Right lobe of liver (tissue), 4 donors: ENCODE measurements around the gene B3GLCT.

ENCODE experiments used
- POLR2A ChIP-seq: fragments of 450-650 bp; IDR thresholded peaks from one replicate; pipeline ENCODE4 v1.6.1; 2017; ENCODE audit warnings: antibody characterized with exemption, mild to moderate bottlenecking
- TF ChIP-seq, protein P1 (sequence below), 4 donors: fragments of 200-600 bp in 3 of 4; fragments of 450-650 bp in 1 of 4; IDR thresholded peaks; one replicate each; pipeline versions ENCODE4 v1.5.1 to v1.8.0; 2016 to 2022; ENCODE audit warnings: antibody characterized with exemption in 4 of 4, mild to moderate bottlenecking in 2 of 4
- donor health status: DM: no; HTN: no; CAD: no.
- donor health status: DM: no; HTN: no; CAD: no.
- donor health status: DM: no; HTN: yes; CAD: no.

DNA sequence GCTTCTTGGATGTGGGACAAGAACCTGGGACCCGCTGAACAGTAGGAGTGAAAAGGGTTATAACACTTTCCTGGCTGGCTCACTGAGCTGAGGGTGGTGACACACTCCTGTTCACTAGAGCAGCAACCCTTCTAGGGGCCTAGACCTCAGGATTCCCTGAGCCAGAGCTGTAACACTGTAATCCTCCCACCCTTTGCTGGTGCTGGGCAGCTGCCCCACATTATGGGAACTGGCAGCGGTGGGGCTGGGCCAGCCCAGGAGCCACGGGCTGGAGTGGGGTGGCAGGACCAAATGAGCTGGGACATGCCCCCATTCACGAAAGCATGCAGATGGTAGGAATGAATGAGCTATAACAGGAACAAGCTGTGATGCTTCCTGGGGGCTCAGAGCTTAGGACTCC is 110.6 kb downstream of the B3GLCT start:
- TF ChIP-seq, protein P1, sequence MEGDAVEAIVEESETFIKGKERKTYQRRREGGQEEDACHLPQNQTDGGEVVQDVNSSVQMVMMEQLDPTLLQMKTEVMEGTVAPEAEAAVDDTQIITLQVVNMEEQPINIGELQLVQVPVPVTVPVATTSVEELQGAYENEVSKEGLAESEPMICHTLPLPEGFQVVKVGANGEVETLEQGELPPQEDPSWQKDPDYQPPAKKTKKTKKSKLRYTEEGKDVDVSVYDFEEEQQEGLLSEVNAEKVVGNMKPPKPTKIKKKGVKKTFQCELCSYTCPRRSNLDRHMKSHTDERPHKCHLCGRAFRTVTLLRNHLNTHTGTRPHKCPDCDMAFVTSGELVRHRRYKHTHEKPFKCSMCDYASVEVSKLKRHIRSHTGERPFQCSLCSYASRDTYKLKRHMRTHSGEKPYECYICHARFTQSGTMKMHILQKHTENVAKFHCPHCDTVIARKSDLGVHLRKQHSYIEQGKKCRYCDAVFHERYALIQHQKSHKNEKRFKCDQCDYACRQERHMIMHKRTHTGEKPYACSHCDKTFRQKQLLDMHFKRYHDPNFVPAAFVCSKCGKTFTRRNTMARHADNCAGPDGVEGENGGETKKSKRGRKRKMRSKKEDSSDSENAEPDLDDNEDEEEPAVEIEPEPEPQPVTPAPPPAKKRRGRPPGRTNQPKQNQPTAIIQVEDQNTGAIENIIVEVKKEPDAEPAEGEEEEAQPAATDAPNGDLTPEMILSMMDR (IDR thresholded peaks at IDR 0.05), result no peak
- no peak for TF ChIP-seq POLR2A
